Fibroblast of the conjunctiva (primary cell): ENCODE measurements around the gene SLC24A5.
A peak's percentile ranks its signal among the peaks of the same experiment; 100 is the strongest.

Experiments
- DNase-seq: peaks from one replicate; pipeline ENCODE4 v3.0.0-alpha.2; 2010; ENCODE audit warnings: low read depth

Gene SLC24A5

DNA sequence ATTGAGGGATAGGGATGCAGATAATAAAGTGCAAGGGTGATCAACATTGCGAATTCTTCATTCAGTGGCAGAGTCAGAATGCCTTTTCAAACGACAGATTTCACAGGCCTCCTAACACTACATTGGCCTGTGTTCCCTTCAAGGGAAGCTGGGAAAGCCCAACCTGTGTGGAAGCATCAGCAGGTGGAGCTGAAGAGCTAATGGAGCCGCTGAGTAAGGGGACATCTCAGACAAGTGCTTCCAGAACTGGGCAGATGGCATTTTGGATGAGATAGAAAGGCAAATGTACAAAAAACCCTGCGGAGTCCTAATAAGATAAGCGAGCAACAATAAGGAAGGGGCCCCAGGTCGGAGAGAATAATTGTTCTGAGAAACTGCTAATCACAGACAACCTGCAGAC, 8.5 kb upstream of the SLC24A5 start:
- DNase-seq, result no peak

DNA sequence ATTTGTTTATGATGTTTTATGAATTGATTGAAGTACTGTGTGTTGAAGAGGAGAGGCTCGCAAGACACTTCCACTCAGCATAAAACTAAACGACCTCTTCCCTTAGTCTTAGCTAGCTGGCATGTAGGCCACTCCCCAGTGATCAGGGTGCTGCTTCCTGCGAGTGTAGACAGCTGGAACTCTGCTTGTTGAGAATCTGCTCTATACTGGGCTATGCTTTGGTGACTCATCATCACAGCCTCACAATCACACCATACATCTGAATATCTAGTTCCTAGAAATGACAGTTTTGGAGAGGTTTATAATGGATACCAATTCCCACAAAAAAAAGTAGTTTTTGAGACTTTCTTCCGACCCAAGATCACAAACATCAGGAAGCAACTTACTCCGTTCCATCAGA, 1.5 kb upstream of the SLC24A5 start:
- DNase-seq, result no peak

DNA sequence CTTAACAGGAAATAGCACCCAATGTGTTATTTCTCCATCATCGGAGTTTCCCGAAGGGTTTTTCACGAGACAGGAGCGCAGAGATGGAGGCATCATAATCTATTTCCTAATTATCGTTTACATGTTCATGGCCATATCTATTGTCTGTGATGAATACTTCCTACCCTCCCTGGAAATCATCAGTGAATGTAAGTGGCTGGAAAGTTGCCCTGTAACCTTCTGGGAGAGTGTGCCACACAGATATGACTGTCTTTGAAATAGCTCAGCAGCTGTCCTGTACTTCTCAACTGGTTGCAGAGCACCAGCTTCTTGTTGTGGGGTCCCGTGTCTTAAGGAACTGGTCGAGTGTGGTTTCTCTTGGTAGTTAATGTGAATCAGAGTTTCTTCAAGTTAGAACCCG, 1.1 kb downstream of the SLC24A5 start:
- DNase-seq, result no peak

DNA sequence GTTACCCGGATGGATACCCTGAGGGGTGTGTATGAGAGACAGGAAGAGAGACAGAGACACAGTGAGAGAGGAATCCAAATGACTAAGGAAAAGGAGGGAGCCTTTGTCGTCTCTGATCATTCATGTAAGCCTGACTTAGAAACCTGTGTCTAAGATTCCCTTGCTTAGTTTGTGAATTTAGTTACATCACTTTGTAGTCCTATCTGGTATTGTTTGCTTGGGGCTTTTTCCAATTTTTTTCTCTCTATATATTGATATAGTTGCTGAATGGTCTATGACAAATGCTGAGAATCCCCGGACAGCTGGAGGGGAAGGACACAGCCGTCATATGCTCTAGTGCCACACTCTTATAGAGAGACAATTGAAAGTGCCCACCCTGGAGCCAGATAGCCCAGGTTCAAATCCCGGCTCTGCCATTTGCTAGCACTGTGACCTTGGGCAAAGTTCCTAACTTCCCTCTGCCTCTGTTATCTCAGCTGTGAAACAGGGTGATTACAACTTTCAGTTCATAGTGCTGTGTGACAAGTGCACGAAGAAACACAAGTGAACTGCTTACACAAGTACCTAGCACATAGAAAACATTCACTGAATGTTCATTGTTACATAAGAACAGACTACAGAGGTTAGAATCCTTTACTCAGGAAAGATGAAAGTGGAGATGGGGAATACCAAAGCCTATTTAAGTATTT, 6.0 kb downstream of the SLC24A5 start:
- no peak for DNase-seq

DNA sequence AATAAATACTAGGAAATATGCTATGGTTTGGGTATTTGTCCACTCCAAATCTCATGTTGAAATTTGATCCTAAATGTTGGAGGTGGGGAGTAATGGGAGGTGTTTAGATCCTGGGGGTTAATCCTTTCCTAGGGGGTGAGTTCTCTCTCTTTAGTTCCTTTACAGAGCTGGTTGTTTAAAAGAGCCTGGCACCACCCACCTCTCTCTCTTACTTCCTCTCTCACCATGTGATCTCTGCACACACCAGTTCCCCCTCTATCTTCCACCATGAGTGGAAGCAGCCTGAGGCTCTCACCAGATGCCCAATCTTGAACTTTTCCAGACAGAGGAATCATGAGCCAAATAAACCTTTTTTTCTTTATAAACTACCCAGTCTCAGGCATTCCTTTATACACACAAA, 10.5 kb downstream of the SLC24A5 start:
- no peak for DNase-seq

DNA sequence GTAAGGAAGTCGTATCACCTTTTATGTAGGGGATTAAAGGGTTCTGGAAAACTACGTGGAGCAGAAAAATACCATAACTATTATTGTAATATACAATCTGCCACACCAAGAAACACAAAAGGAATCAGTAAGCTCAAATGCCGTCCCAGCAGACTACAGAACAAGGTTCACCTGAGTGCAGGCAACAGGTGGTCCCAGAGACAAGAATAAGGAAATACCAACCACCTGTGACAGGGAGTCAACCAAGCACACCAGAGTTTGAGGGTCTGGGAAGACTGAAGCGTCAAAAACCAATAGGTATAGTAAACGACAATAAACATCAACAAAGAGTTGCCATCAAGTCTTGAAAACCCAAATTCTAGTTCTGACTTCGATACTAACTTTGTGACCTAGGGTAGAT, 12.1 kb downstream of the SLC24A5 start:
- no peak for DNase-seq

DNA sequence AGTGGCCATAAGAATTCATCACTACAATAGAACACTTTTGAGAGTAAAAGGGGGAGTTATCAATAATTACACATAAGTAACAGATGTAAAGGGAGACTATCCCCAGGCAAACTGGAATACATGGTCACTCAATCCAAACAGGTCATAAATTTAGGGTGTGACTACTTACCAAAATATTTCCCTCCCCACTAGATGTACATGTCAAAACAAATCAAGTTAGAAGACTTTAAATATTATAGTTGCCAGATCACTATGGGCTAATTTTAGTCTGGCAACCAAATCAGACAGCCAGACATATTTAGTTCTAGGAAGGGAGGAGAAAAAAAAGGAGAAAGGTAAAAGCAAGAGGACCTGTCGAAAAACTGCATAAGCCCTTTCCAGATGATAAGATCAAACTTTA, 23.1 kb downstream of the SLC24A5 start:
- no peak for DNase-seq

DNA sequence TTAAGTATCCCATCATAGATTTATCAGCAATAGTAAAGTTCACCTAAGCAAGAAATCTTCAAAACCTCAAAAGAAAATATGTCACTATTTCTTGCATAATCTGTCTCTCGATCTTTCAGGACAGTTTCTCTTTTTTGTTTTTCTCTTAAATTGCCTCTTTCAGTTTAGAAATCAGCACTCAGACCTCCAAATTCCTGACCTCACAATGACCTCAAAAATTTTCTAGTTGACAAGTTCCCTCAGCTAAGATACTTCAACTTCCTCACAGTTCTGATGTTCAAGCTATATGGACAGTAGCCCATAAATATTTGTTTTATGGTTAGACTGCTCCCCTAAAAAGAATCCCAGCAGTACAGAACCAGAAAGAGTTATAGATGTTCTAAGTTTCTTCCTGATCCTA, 24.1 kb downstream of the SLC24A5 start:
- no peak for DNase-seq

DNA sequence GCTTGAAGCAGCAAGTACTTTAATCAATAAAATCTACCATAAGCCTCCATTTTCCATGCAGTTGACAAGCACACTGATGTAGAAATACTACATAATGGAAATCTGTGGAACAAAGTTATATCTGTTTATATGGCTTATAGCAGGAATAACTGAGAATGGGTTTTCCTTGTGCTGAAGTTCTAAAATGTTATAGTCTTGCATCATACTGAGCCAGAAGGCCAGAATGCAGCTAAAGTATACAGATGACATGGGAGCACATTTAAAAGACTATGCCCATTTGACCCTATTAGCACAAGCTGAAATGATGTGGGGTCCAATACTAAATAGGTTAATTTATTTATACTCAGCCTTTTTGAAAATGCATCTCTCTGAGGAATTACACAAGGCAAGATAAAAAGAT, 25.1 kb downstream of the SLC24A5 start:
- DNase-seq, result no peak

DNA sequence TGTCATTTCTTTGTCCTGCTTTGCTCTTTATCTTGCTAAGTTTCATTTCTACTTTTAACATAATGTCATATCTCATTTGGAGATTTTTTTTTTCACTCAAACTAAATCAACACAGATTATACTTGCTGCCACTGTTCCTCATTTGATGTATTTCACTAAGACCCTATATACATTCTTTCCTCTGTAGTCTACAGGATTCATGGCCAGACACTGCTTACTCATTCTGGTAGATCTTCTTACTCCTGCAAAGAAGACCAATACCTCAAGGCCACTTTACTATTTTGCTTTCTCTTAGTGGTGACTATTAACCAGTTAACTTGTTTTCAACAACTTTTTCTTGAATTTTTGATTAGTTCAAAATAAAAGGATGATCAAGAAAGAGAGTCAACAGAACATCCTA, 26.6 kb downstream of the SLC24A5 start:
- no peak for DNase-seq

DNA sequence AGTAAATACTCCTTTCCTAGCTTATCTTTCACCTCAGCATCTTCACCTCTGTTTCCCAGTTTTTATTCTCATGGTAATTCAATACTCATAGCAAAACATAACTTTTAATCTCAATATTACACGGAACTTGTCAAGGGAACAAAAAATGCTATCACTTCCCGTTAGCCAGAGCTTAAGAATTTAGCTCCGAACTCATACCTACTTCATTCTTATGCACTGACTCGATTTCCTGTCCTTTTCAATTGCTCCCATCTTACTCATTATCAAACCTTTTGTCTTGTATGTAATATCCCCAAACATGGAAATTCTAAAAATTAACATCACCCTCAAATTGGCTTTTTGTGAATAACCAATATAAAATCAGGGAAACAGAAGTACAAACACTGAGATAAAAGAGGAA, 29.1 kb downstream of the SLC24A5 start:
- DNase-seq, result peak; percentile 12

DNA sequence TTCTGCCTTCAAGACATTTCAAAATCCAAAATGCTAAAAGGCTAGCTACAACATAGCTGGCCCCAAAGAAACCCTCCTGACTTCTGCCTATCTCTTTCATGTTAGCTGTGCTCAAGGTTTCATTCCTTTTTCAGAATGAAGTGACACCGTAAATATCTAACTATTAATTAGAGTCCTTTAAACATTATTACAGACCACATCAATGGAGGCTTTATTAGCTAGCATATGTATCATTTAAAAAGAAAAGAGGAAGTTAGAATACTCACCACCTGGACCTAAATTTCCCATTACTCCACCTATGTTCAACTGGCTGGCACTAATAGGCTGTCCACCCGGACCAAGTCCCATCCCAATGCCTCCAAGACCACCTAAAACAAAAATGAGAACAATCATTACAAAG, 32.7 kb downstream of the SLC24A5 start:
- DNase-seq, result no peak

DNA sequence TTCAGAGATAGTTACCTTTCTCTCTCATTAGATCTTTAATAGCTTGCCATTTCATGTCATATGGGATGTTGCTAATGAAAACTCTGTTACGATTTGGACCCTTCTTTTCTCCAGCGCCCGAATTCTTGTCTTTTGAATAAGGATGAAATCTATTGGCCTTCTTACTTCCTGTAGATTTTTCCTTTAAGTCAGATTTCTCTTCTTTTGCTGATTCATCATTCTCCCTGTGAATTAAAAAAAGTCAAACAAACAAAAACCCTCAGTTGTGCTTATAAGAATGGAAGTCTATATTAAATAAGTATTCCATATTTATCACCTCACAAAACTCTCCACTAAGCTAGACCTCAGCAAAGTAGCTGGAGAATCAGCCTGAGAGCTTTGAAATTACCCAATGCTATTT, 47.8 kb downstream of the SLC24A5 start:
- no peak for DNase-seq

DNA sequence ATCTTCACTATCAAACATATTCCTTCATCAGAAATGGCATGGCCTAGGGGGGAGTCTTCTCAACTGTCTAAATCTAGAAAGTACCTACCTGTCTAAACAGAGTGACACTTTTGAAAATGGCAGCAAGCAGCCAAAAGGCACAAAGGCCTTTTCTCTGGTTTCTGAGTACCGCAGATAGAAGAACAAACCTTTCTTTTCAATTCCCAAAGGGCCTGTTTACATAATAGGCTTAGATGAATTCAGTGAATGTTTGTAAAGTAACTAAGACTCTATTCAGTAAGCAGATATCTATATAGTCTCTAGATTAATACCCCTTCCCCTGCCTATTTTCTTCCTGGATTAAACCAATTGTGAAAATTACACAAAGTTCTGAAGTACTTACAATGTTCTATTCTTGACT, 50.2 kb downstream of the SLC24A5 start:
- DNase-seq, result no peak

DNA sequence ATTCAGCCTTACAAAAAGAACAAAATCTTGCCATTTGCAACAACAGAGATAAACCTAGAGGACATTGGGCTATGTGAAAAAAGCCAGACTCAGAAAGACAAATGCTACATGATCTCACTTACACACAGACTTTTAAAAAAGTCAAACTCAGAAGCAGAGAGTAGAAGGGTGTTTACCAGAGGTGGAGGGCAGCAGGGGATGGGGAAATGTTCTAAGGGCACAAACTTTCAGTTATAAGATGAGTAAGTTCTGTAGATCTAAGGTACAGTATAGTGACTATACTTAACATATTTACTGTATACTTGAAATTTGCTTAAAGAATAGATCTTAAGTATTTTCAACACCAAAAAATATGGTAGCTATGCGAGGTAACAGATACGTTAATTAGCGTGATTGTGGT, 54.3 kb downstream of the SLC24A5 start:
- no peak for DNase-seq

DNA sequence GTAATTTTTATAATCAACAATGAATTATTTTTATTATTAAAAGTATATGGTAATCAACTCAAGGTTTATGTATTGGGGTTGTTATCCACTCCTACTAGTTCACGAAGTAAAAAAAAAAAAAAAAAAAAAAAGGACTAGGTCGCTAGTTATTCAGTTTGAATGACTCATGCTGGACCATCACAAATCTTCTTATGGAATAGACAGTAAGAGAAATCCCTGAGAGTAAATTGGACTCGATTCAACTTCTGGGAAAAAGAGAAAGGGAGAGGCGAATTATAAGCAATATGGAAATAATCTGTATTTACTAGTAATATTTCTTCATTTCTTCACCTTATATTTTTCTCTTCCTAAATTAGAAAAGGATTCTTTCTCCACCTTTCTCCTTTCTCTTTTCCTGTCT, 55.3 kb downstream of the SLC24A5 start:
- DNase-seq, result no peak

DNA sequence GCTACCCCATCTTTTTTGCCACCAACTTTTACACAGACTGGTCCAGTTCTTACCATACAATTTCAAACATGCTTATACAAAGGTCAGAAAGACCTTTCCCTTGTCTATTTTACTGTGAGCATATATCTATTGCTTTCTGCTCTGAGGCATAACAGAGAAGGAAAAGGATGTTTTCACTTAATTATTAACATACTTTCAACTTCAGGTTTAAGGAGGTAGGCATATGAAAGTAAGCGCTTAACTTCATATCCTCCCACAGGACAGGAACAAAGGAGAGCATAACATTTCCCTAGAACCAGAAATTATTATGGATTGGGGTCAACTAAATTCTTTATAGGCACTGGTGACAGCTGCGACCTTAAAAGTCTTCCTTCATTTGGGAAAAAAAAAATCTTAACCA, 56.2 kb downstream of the SLC24A5 start:
- DNase-seq, result no peak

DNA sequence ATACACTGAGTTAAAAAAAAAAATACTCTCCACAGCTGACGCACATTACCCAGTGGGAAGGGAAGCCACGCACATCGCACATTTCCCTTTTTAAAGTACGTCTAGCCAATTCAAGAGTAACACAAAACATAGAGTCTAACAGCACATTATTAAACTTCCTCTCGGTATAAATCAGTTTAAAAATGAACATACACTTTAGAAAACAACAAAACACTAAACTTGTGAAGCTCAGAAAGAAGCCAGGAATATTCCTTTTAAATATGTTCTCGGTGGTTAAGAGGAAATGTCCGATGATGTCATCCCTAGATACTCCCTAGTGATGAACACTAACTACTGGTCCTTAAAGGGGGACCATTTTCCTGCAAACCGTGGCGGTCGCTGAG, 56.6 kb downstream of the SLC24A5 start:
- DNase-seq, result peak; percentile 13

DNA sequence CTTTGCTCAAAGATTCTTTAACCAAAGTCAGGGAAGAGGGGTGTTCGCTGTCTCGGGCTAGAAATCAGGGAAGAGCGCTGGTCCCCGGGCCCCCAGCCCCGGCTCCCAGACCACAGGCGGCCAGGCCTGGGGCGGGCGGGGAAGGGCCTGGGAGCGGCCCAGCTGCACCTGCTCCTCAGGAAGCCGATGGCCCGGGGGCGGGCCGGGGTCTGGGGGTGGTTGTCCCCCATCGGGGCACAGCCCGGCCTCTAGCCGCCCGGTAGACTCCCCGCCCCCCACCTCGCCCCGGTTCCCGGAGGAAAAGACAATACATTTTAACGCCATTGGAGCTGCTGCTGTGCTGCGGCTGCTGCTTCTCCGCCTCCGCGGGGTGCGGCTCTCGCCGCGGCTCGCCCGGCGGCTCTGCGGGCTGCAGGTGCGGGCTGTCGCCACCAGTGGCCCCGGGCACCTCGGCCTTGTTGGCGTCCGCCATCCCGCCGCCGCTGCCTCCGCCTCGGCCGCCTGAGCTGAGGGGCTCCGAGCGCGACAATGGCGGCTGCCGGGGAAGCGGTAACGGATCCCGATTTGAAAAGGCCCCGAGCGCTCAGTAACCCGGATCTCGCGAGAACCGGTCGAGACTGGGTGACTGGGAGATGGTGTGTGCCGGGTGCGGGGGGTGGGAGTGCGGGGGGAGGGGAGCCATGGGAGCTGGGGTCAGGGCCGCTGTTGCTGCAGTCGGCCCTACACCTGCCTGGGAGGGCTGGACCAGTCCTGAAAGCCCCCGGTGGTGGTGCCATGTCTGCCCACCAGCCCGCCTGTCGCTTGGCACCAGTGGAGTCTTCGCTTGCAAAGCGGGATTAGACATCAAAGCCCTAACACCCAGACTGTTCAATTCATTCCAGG, 57.2 kb downstream of the SLC24A5 start, which contains the start of gene MYEF2:
Gene MYEF2 (minus strand): TSS at position 530 of the 882 bp plus-strand sequence. CDS start 58 bp downstream, at position 472.
- DNase-seq, result peak; percentile 21

DNA sequence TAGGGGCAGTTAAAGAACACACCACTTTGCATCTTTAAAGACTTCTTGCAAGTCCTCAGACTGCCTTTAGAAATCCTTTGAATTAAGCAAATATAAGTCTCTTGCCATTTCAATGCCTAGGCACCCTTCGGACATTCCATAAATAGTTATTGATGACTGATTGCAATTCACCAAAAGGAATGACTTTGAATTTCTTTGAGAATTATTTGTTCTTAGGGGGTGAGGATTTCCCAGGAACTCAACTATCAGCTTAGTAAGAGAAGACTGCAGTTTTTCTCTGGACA, 57.8 kb downstream of the SLC24A5 start:
- no peak for DNase-seq

DNA sequence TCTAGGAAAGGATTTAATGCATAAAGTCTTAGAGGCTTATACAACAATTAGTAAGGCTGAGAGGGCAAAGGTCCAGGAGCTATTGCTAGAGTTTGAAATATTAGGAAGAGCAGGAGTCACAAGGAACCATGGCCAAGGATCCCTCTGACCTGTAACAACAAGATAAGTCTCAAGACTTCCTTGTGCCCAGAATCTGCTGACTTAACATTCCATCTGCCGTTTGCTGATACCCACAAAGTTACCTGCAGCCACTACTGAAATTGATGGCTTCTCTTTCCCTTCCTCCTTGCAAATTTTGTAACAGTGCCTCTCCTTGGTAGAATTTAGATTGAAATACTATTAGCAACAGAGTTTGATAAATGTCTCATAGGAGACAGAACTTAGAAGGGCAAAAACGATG, 62.0 kb downstream of the SLC24A5 start:
- DNase-seq, result no peak

DNA sequence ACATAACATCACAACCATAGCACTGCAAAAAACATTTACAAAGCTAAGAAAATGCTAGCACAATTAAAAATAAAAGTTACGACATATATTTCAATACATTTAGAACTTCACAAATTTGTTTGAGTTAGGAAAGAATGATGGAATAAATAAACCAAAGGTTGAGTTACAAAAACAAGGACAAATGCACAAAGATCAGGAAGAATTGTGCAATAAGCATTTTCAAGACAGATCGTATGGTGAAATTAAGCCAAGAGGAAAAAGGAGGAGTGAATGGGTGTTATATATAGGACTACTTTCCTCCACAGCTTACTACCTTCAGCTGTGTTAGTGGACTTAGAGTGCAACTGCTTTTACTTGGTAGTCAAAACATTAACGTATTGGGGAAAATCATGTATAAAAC, 64.7 kb downstream of the SLC24A5 start:
- no peak for DNase-seq

DNA sequence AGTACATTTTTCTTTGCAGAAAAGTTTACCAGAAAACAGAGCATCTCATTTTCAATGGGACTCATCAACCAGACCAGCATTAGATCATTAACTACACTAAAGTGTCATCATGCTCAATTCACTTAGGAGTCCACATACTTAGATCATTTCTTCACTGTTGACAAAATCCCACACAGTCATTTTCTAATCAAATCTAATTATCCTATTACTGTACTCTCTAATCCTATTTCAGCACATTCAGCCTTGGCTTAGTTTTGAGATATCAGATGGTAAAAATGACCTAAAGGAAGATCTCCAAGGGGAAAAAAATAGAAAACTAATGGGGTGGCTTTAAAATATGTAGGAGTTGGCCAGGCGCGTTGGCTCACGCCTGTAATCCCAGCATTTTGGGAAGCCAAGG, 65.5 kb downstream of the SLC24A5 start:
- no peak for DNase-seq
